PC-3 (cell line): Measurements from ENCODE around the gene ZSWIM4.

Experiments used
- EZH2 ChIP-seq: fragments of 300-600 bp; sonication (generic); IDR thresholded peaks from one replicate; pipeline ENCODE4 v1.6.1; 2017; ENCODE audit warnings: antibody characterized with exemption, mild to moderate bottlenecking, low read length; ENCODE audit not compliant: unreplicated experiment
- TF ChIP-seq, protein P1 (sequence below): fragments of 300-600 bp; sonication (generic); conservative IDR thresholded peaks from 2 replicates; pipeline ENCODE4 v1.5.1; 2017; ENCODE audit warnings: antibody characterized with exemption, low read depth, mild to moderate bottlenecking, low read length

GRCh38 chr19:13770013-13770635, 25.1 kb upstream of the ZSWIM4 start:
- TF ChIP-seq, protein P1, sequence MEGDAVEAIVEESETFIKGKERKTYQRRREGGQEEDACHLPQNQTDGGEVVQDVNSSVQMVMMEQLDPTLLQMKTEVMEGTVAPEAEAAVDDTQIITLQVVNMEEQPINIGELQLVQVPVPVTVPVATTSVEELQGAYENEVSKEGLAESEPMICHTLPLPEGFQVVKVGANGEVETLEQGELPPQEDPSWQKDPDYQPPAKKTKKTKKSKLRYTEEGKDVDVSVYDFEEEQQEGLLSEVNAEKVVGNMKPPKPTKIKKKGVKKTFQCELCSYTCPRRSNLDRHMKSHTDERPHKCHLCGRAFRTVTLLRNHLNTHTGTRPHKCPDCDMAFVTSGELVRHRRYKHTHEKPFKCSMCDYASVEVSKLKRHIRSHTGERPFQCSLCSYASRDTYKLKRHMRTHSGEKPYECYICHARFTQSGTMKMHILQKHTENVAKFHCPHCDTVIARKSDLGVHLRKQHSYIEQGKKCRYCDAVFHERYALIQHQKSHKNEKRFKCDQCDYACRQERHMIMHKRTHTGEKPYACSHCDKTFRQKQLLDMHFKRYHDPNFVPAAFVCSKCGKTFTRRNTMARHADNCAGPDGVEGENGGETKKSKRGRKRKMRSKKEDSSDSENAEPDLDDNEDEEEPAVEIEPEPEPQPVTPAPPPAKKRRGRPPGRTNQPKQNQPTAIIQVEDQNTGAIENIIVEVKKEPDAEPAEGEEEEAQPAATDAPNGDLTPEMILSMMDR = no peak
- TF ChIP-seq EZH2 = no peak
